SK-N-MC (cell line): ENCODE results near the gene PRTG.

ENCODE experiments used
- EZH2 ChIP-seq: fragments of 200-600 bp; sonication (generic); IDR thresholded peaks from one replicate; pipeline ENCODE4 v1.6.1; 2017; ENCODE audit warnings: antibody characterized with exemption
- FOXP2 ChIP-seq: optimal IDR thresholded peaks from 2 replicates; pipeline ENCODE3; 2011; ENCODE audit warnings: mild to moderate bottlenecking, moderate library complexity; ENCODE audit not compliant: insufficient read depth; ENCODE audit errors: extremely low read length, control extremely low read depth
- POLR2AphosphoS5 ChIP-seq: IDR thresholded peaks from 2 replicates; pipeline ENCODE4 v1.6.1; 2012; ENCODE audit warnings: mild to moderate bottlenecking, low read depth, low read length, borderline replicate concordance

GRCh38 chr15:55736756-55737155 is 6.2 kb downstream of the PRTG start:
- no peak for TF ChIP-seq POLR2AphosphoS5
- no peak for TF ChIP-seq EZH2
- TF ChIP-seq FOXP2 = no peak
